ENCODE results near the gene BTN1A1.
"Not testable (repeated sequence)": the region's sequence is repeated elsewhere in the genome, so short reads cannot be mapped to it uniquely, and the experiment has no call there.

Gene BTN1A1

DNA sequence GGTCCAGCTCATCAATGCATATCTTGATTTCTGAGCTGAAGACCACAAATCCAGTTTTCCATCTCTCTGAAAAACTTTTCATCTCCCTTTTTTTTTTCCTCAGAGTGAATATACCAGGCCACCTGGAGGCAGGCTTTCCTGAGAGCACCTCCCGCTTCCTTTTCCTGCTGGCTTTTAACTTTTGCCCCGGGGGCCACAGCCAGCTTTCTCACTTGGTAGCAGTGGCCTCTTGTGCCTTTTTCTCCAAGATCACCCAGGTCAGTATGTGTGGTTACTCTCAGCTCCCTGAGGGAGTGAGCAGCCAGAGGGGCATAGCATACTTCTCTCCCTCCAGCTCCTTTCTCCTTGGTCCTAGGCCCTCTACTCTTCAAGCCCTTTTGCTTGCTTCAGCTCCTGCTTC lies at the start of gene BTN1A1:
Gene BTN1A1, plus strand, starts transcription at position 202 of the 400 bp plus-strand sequence. CDS start 984 bp downstream, outside the sequence.
- no peak for DNase-seq

DNA sequence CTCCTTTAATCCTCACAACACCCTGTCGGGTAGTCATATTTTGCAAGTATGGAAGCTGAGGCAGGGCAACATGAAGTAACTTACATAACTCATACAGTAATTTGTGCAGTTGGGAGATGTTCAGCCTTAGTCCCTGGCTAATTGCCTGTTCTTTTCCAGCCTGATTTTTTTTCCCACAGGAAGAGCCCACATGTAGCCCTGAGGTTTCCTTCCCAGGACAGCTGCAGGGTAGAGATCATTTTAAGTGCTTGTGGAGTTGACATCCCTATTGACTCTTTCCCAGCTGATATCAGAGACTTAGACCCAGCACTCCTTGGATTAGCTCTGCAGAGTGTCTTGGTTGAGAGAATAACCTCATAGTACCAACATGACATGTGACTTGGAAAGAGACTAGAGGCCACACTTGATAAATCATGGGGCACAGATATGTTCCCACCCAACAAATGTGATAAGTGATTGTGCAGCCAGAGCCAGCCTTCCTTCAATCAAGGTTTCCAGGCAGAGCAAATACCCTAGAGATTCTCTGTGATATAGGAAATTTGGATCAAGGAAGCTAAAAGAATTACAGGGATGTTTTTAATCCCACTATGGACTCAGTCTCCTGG lies 47.4 kb upstream of the BTN1A1 start:
- DNase-seq, result no peak

DNA sequence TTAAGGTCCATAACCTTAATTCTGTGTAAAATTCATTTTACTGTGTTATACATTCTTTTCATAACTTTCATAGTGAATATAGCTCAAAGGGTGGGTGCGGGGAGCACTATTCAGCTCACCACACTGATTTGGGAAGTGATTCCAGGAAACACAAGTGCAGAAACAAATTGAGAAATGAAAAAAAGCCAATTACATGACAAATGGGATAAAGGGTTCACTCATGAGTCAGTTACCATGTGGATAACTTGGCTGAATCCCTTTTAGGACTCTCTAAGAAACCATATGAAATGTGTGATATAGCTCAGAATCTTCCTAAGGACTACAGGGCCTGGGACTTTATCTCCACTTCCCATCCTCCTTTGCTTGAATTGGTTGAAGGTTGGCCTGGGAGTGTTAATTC lies 45.5 kb upstream of the BTN1A1 start:
- no peak for DNase-seq

DNA sequence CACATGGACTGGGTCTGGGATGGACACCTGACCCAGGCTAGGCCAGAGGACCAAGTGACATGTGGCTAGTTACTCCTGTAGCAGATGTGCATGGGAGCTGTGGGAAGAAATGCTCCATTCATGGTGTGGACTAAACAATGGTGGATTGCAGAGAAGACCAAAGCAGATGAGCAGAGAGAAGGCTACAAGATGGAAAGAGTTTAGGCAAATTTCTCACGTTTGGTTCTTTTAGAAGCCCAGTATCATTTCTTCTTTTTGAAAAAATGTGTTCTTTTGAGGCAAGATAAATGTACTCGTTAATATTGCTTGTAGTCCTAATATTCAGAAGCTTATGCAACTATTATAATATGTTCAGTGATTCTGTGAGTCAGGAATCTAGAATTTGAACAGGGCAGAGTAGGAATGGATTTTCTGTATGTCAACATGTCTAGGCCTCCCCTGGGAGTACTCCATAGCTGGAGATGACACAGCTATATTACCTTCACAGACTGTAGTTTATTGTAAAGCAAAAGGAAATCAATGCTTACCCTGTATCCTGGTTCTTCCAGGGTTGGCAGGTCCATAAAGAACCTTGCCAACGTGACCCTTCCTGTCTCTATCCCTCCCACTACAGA lies 44.6 kb upstream of the BTN1A1 start:
- no peak for DNase-seq

DNA sequence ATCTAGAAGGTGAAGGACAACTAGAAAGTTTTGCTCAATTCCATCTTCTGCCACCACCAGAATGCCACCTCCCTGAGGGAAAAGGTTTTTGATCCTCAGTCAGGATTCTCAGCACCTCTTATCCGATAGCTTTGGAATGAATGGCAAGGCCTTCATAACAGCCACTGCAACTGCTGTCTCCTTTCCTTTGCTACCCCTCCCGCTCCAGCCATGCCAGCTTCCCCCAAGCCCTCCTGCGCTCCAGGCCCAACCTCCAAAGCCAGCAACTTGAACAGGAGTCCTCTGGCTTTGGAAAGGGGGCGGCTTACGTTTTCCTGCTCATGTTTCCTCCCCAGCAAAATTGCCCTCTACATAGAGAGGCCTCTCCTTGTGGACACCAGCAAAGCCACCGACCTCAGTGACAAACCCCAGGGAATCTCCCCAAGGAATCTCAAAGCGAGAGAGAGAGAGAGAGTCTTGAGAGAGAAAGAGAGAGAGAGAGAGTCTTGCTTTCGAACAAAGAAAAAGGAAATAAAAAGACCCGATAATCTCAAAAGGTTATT lies 42.8 kb upstream of the BTN1A1 start:
- DNase-seq, result peak; percentile 47

DNA sequence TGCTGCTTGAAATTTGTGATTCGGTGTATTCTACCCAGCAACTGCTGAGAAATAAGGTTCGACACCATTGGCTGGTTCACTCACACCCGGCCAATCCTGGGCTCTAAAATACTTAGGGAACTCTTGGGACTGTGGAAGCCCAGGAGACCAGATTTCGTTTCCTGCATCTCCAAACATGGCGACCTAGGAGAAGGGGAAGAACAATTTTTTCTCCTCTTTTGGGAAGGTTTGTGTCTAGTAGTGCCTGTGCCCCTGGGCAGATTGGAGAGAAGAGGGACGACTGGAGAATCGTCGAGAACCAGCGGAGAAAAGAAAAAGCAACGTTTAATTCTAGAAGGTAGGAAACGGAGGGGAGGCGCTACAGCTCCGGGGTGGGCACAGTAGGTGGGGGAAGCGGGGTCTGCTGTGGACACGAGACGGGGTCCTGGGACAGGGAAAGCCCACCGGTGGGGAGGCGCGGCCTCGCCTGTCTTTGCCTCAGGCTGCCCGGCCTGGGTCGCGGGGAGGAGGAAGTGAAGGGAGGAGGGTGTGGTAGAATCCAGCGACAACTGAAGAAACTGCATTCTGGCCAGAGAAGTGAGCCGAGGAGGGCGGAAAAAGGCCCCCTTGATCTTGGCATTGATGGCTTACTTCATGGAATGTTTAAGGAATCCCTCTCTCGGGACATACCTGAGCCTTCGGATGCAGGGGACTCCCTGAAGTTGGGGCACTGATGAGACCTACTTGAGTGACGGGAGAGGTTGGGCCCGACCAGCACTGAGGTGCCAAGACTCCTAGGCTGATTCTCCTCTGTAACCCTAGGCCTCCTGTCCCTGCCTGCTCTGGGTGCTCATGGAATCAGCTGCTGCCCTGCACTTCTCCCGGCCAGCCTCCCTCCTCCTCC lies 42.1 kb upstream of the BTN1A1 start, which contains the start of gene BTN2A1:
Gene BTN2A1, plus strand, starts transcription at position 150 of the 883 bp plus-strand sequence. Its CDS starts 682 bp downstream, at position 832.
- DNase-seq, result peak; percentile 83

GRCh38 chr6:26459023-26459810 lies 40.9 kb upstream of the BTN1A1 start:
- DNase-seq, result no peak

DNA sequence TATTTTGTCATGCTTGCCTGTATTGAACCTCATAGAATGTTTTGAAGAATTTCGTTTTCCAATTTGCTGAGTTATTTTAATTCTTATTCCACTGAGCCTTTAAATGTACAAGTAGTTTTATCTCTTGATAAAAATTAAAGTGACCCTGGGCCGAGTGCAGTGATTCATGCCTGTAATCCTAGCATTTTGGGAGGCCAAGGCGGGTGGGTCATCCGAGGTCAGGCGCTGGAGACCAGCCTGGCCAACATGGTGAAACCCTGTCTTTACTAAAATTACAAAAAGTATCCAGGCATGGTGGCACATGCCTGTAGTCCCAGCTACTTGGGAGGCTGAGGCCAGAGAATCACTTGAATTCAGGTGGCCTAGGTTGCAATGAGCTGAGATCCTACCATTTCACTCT lies 38.8 kb upstream of the BTN1A1 start:
- DNase-seq, result not testable (repeated sequence)

DNA sequence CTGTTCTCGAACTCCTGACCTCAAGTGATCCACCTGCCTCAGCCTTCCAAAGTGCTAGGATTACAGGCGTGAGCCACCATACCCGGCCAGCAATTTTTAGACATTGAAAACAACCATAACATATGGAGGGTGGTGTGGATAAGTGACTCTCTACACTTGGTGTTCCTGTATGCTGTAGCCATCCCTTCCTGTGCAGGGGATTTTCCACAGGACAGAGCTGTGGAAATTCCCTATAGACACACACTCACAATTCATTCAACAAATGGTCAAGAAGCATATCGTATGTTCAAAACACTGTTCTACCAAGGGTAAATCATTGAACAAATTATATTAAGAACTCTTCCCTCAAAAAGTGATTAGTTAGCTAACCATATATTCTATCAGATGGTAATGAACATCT lies 36.1 kb upstream of the BTN1A1 start:
- no peak for DNase-seq

- no peak for DNase-seq
Measured at GRCh38 chr6:26464416-26465131, 35.5 kb upstream of the BTN1A1 start.

DNA sequence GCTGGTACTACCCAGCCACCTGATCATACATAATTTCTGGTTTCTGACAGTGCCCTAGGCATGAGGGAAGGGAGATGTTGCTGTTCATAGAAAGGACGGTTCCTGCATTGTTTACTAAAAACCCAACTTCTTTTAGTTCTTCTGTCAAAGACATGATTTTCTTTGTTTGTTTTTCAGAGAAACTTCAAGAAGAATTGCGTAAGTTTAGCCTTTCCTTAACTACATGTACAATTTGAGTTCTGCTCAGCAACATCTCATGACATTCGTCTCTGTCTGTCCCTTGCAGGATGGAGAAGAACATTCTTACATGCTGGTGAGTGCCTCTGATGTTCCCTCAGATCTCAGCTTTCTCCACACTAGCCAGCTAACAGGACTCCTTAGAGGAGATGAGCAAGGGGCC lies 34.3 kb upstream of the BTN1A1 start:
- DNase-seq, result no peak

- no peak for DNase-seq
Measured at GRCh38 chr6:26468829-26469228, 31.3 kb upstream of the BTN1A1 start.

- no peak for DNase-seq
Measured at GRCh38 chr6:26470643-26471042, 29.5 kb upstream of the BTN1A1 start.

- DNase-seq, result no peak
Measured at GRCh38 chr6:26471970-26472369, 28.1 kb upstream of the BTN1A1 start.

DNA sequence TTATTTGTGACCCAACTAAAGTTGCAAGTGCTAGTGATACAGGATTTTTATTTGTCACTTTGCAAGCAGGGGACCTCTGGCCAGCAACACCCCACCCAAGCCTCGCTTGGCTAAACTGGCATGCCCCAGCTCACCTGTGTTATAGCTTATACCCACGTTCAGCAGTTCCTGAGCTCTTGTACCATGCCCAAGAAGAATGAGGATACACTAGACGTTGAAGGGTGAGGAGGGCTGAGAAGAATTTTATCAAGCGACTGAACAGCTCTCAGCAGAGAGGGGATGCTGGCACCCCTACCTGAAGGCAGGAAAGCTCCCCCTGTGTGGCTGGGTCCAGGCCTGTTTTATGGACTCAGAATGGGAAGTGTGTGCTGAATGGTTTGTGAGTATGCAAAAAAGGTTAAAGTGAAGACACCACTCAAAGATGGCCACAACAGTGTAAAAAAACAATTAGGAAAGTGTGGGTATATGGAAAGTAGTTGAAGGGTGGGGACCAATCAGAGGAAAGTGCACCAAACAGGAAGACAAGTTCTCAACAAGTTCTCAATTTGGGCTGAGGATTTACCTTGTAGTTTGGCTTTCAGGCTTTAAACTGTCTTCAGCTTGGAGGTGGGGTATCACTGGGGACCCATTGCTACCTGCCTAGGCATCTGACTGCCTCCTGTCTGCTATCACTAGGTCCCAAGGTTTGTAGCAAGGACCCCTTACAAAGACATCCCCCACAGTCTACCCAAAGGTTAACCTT lies 27.4 kb upstream of the BTN1A1 start:
- no peak for DNase-seq

- DNase-seq, result no peak
Measured at GRCh38 chr6:26473429-26473757, 26.7 kb upstream of the BTN1A1 start.

- DNase-seq, result peak; percentile 81
Measured at GRCh38 chr6:26473758-26474438, 26.2 kb upstream of the BTN1A1 start.

DNA sequence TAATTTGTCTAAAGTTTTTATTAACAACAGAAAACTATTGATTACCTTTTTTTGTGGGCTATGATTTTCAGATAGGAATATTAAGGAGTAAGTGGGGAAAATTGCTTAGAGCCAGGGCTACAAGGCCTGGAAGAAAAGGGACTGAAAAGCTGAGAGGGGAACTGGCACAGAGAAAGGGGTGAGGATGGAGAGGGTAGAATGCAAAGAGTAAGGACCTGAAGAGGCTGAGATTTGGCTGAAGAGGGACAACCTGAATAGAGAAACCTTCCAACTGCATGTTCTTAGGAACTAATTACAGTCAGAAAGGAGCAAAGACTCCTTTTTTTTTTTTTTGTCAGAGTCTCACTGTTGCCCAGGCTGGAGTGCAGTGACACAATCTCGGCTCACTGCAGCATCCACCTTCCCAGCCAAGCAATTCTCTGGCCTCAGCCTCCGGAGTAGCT lies 25.6 kb upstream of the BTN1A1 start:
- DNase-seq, result no peak

DNA sequence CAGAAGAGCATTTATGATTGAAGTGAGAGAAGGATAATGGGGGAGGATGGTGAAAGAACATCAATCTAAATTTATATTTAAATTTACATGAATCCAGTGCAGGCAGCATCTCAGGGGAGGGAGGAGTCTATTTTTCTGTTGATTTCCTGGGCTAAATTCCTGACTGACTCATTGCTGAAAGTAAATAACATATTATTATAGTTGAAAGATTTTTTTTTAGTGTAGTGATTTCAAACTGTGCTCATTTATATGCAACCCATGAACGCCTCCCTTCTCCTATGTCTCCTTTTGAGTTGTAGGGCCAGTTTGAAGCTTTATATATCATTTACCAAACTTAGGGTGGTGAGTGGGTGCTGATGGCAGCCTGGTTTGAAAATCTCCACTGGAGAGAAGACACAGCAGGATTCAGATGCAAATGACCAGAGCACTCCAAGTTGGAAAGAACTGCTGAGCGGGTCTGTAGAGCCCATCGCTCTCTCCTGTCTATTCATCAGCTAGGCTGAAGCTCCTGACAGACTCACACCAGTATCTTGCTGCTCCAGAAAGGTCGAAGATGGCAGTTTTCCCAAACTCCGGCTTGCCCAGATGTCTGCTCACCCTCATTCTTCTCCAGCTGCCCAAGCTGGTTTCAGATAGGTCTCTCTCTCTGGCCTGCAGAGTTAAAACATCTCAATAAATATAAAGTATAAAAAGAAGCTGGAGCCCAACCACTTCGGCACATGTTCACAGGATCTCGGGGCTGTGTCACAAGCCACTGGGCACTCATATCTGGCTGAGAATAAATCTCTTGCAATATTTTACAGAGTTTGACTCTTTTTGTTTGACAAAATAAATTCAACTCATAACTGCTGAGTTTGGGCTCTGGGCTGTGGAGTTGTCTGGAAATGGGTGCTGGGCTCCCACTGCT lies 24.0 kb upstream of the BTN1A1 start:
- DNase-seq, result no peak

DNA sequence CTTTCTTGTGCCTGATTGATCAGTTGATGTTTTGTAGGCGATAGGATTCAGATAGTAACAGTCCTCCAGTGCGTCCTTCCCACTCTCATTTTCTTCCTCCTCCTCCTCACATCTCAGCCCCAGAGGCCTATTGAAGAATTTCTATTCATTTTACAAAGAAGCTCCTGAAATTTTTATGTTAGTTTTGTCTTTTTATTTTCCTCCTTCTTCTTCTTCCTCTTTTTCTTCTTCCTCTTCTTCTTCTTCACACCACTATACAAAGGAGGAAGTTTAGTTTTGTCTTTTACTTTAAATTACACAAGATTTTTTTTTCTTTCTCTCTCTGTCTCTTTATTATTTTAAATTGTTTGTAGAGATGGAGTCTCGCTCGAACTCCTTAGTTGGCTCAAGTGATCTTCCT lies 23.2 kb upstream of the BTN1A1 start:
- no peak for DNase-seq

Data from NCI-H1105 (cell line).